ENCODE data around the gene LGALSL.

LGALSL gene

GRCh38 chr2:64420677-64421076 lies 33.3 kb upstream of the LGALSL start:
- Histone ChIP-seq H3K27me3 (ENCODE audit: control insufficient read depth, insufficient read depth, low read length) (no peaks in the 10 kb centered on the region), H3K9ac (ENCODE audit: low read depth, low read length) (no peak overlapping the region), H3K9me3 (ENCODE audit: control insufficient read depth, insufficient read depth, low read length) (no peaks in the 10 kb centered on the region), H3K36me3 (ENCODE audit: control insufficient read depth, insufficient read depth, low read length) (no peaks in the 10 kb centered on the region), H3K4me1 (ENCODE audit: control insufficient read depth, insufficient read depth, low read length) (no peaks in the 10 kb centered on the region), H3K27ac (ENCODE audit: low read depth, low read length) (no peak overlapping the region), H3K4me3 (ENCODE audit: low read depth, low read length) (no peak overlapping the region)

- Histone ChIP-seq H3K4me3 (ENCODE audit: low read depth, low read length) (no peak overlapping the region), H3K4me1 (ENCODE audit: control insufficient read depth, insufficient read depth, low read length) (no peaks in the 10 kb centered on the region), H3K36me3 (ENCODE audit: control insufficient read depth, insufficient read depth, low read length) (no peaks in the 10 kb centered on the region), H3K9me3 (ENCODE audit: control insufficient read depth, insufficient read depth, low read length) (no peaks in the 10 kb centered on the region), H3K27ac (ENCODE audit: low read depth, low read length) (no peak overlapping the region), H3K27me3 (ENCODE audit: control insufficient read depth, insufficient read depth, low read length) (no peaks in the 10 kb centered on the region), H3K9ac (ENCODE audit: low read depth, low read length) (no peak overlapping the region)
Observed at GRCh38 chr2:64421201-64421600, 32.8 kb upstream of the LGALSL start.

- Histone ChIP-seq H3K9me3 (ENCODE audit: control insufficient read depth, insufficient read depth, low read length) (no peaks in the 10 kb centered on the region), H3K36me3 (ENCODE audit: control insufficient read depth, insufficient read depth, low read length) (no peaks in the 10 kb centered on the region), H3K9ac (ENCODE audit: low read depth, low read length) (no peak overlapping the region), H3K4me3 (ENCODE audit: low read depth, low read length) (no peak overlapping the region), H3K27me3 (ENCODE audit: control insufficient read depth, insufficient read depth, low read length) (no peaks in the 10 kb centered on the region), H3K4me1 (ENCODE audit: control insufficient read depth, insufficient read depth, low read length) (no peaks in the 10 kb centered on the region), H3K27ac (ENCODE audit: low read depth, low read length) (no peak overlapping the region)
Observed at GRCh38 chr2:64422466-64422865, 31.5 kb upstream of the LGALSL start.

- Histone ChIP-seq H3K36me3 (ENCODE audit: control insufficient read depth, insufficient read depth, low read length) (no peaks in the 10 kb centered on the region), H3K27me3 (ENCODE audit: control insufficient read depth, insufficient read depth, low read length) (no peaks in the 10 kb centered on the region), H3K4me1 (ENCODE audit: control insufficient read depth, insufficient read depth, low read length) (no peaks in the 10 kb centered on the region), H3K9ac (ENCODE audit: low read depth, low read length) (no peak overlapping the region), H3K4me3 (ENCODE audit: low read depth, low read length) (no peak overlapping the region), H3K27ac (ENCODE audit: low read depth, low read length) (no peak overlapping the region), H3K9me3 (ENCODE audit: control insufficient read depth, insufficient read depth, low read length) (no peaks in the 10 kb centered on the region)
Observed at GRCh38 chr2:64423303-64423702, 30.7 kb upstream of the LGALSL start.

- Histone ChIP-seq H3K9me3 (ENCODE audit: control insufficient read depth, insufficient read depth, low read length) (no peaks in the 10 kb centered on the region), H3K9ac (ENCODE audit: low read depth, low read length) (no peak overlapping the region), H3K27ac (ENCODE audit: low read depth, low read length) (no peak overlapping the region), H3K4me1 (ENCODE audit: control insufficient read depth, insufficient read depth, low read length) (no peaks in the 10 kb centered on the region), H3K27me3 (ENCODE audit: control insufficient read depth, insufficient read depth, low read length) (no peaks in the 10 kb centered on the region), H3K4me3 (ENCODE audit: low read depth, low read length) (no peak overlapping the region), H3K36me3 (ENCODE audit: control insufficient read depth, insufficient read depth, low read length) (no peaks in the 10 kb centered on the region)
Observed at GRCh38 chr2:64424416-64424987, 29.5 kb upstream of the LGALSL start.

GRCh38 chr2:64426183-64426952 lies 27.6 kb upstream of the LGALSL start:
- H3K27ac ChIP-seq (ENCODE audit: low read depth, low read length), result no peak overlapping the region

GRCh38 chr2:64434039-64434657 lies 19.8 kb upstream of the LGALSL start:
- Histone ChIP-seq H3K4me3 (ENCODE audit: low read depth, low read length) (no peak overlapping the region), H3K27me3 (ENCODE audit: control insufficient read depth, insufficient read depth, low read length) (no peaks in the 10 kb centered on the region), H3K4me1 (ENCODE audit: control insufficient read depth, insufficient read depth, low read length) (no peaks in the 10 kb centered on the region), H3K27ac (ENCODE audit: low read depth, low read length) (no peak overlapping the region), H3K36me3 (ENCODE audit: control insufficient read depth, insufficient read depth, low read length) (no peaks in the 10 kb centered on the region), H3K9ac (ENCODE audit: low read depth, low read length) (no peak overlapping the region), H3K9me3 (ENCODE audit: control insufficient read depth, insufficient read depth, low read length) (no peaks in the 10 kb centered on the region)

More at GRCh38 chr2:64426183-64426952, 27.6 kb upstream of the LGALSL start:
- Histone ChIP-seq H3K9ac (ENCODE audit: low read depth, low read length) (no peak overlapping the region), H3K4me3 (ENCODE audit: low read depth, low read length) (no peak overlapping the region), H3K36me3 (ENCODE audit: control insufficient read depth, insufficient read depth, low read length) (no peaks in the 10 kb centered on the region), H3K4me1 (ENCODE audit: control insufficient read depth, insufficient read depth, low read length) (no peaks in the 10 kb centered on the region), H3K9me3 (ENCODE audit: control insufficient read depth, insufficient read depth, low read length) (no peaks in the 10 kb centered on the region), H3K27me3 (ENCODE audit: control insufficient read depth, insufficient read depth, low read length) (no peaks in the 10 kb centered on the region)

- no peaks in the 10 kb centered on the region for H3K9me3 ChIP-seq (ENCODE audit: control insufficient read depth, insufficient read depth, low read length)
- no peaks in the 10 kb centered on the region for H3K36me3 ChIP-seq (ENCODE audit: control insufficient read depth, insufficient read depth, low read length)
- no peak overlapping the region for H3K9ac ChIP-seq (ENCODE audit: low read depth, low read length)
- no peak overlapping the region for H3K4me3 ChIP-seq (ENCODE audit: low read depth, low read length)
- H3K27me3 ChIP-seq (ENCODE audit: control insufficient read depth, insufficient read depth, low read length), result no peaks in the 10 kb centered on the region
- H3K4me1 ChIP-seq (ENCODE audit: control insufficient read depth, insufficient read depth, low read length), result peaks cover 8% of the 10 kb centered on the region; the same call in 1 of the 2 replicates
- no peak overlapping the region for H3K27ac ChIP-seq (ENCODE audit: low read depth, low read length)
Observed at GRCh38 chr2:64437883-64438282, 16.1 kb upstream of the LGALSL start.

GRCh38 chr2:64439194-64439593 lies 14.8 kb upstream of the LGALSL start:
- Histone ChIP-seq H3K9ac (ENCODE audit: low read depth, low read length) (no peak overlapping the region), H3K27ac (ENCODE audit: low read depth, low read length) (no peak overlapping the region), H3K27me3 (ENCODE audit: control insufficient read depth, insufficient read depth, low read length) (no peaks in the 10 kb centered on the region), H3K36me3 (ENCODE audit: control insufficient read depth, insufficient read depth, low read length) (no peaks in the 10 kb centered on the region), H3K9me3 (ENCODE audit: control insufficient read depth, insufficient read depth, low read length) (no peaks in the 10 kb centered on the region), H3K4me1 (ENCODE audit: control insufficient read depth, insufficient read depth, low read length) (peaks cover 15% of the 10 kb centered on the region; the same call in 1 of the 2 replicates), H3K4me3 (ENCODE audit: low read depth, low read length) (no peak overlapping the region)

- Histone ChIP-seq H3K27ac (ENCODE audit: low read depth, low read length) (no peak overlapping the region), H3K27me3 (ENCODE audit: control insufficient read depth, insufficient read depth, low read length) (no peaks in the 10 kb centered on the region), H3K4me3 (ENCODE audit: low read depth, low read length) (no peak overlapping the region), H3K36me3 (ENCODE audit: control insufficient read depth, insufficient read depth, low read length) (no peaks in the 10 kb centered on the region), H3K4me1 (ENCODE audit: control insufficient read depth, insufficient read depth, low read length) (peaks cover 15% of the 10 kb centered on the region; the same call in 1 of the 2 replicates), H3K9me3 (ENCODE audit: control insufficient read depth, insufficient read depth, low read length) (no peaks in the 10 kb centered on the region), H3K9ac (ENCODE audit: low read depth, low read length) (no peak overlapping the region)
Observed at GRCh38 chr2:64440843-64441242, 13.1 kb upstream of the LGALSL start.

- no peaks in the 10 kb centered on the region for H3K27me3 ChIP-seq (ENCODE audit: control insufficient read depth, insufficient read depth, low read length)
Observed at GRCh38 chr2:64442277-64442676, 11.7 kb upstream of the LGALSL start.

More at GRCh38 chr2:64442277-64442676, 11.7 kb upstream of the LGALSL start:
- no peak overlapping the region for H3K27ac ChIP-seq (ENCODE audit: low read depth, low read length)
- peaks cover 15% of the 10 kb centered on the region; the same call in 1 of the 2 replicates for H3K4me1 ChIP-seq (ENCODE audit: control insufficient read depth, insufficient read depth, low read length)
- H3K9me3 ChIP-seq (ENCODE audit: control insufficient read depth, insufficient read depth, low read length), result no peaks in the 10 kb centered on the region
- no peak overlapping the region for H3K9ac ChIP-seq (ENCODE audit: low read depth, low read length)
- H3K36me3 ChIP-seq (ENCODE audit: control insufficient read depth, insufficient read depth, low read length), result no peaks in the 10 kb centered on the region
- H3K4me3 ChIP-seq (ENCODE audit: low read depth, low read length), result no peak overlapping the region
